ENCODE measurements around the gene STIMATE.

DNA sequence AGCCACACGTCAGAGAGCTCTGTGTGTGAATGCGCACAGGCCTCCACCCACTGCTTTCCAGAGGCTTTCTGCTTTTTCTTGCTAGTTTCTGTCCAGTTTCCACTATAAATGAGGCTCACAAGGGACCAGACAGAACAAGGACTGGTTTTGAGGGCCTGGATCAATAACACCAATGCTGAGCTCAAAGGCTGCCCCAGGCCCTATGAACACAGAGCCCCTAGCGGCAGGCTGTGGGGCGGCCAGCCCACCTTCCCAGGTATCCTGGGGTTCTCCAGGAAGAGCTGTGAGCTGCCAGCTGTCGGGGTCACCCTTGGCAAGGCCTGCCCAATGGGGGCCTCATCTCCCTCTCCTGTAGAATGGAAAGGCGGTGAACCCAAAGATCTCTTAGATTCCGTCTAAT, 104.9 kb downstream of the STIMATE start:
- TF ChIP-seq USF1 (IDR thresholded peaks at IDR 0.05; ENCODE audit: borderline replicate concordance, extremely low read length, insufficient read depth, low read depth, low read length) (no peak), ESRRA (IDR thresholded peaks at IDR 0.05; ENCODE audit: low read length) (no peak), POLR2A (IDR thresholded peaks at IDR 0.05; ENCODE audit: low read depth, low read length) (no peak), RBBP5 (conservative IDR thresholded peaks at IDR 0.05) (no peak), ELK1 (IDR thresholded peaks at IDR 0.05; ENCODE audit: low read depth, low read length) (no peak), CEBPB (IDR thresholded peaks at IDR 0.05; ENCODE audit: borderline replicate concordance in 1 of 2, low read depth in 2 of 2, low read length in 2 of 2) (no peak), DPF2 (IDR thresholded peaks at IDR 0.05) (no peak), ATF7 (IDR thresholded peaks at IDR 0.05; ENCODE audit: low read depth) (no peak), POLR2AphosphoS5 (IDR thresholded peaks at IDR 0.05; ENCODE audit: low read length) (no peak), RAD21 (IDR thresholded peaks at IDR 0.05; ENCODE audit: insufficient read depth, low read depth, low read length) (no peak), CHD2 (IDR thresholded peaks at IDR 0.05; ENCODE audit: borderline replicate concordance, low read depth, low read length) (no peak), TAF1 (IDR thresholded peaks at IDR 0.05; ENCODE audit: borderline replicate concordance, low read depth, low read length) (no peak)
- TF ChIP-seq, protein P1, sequence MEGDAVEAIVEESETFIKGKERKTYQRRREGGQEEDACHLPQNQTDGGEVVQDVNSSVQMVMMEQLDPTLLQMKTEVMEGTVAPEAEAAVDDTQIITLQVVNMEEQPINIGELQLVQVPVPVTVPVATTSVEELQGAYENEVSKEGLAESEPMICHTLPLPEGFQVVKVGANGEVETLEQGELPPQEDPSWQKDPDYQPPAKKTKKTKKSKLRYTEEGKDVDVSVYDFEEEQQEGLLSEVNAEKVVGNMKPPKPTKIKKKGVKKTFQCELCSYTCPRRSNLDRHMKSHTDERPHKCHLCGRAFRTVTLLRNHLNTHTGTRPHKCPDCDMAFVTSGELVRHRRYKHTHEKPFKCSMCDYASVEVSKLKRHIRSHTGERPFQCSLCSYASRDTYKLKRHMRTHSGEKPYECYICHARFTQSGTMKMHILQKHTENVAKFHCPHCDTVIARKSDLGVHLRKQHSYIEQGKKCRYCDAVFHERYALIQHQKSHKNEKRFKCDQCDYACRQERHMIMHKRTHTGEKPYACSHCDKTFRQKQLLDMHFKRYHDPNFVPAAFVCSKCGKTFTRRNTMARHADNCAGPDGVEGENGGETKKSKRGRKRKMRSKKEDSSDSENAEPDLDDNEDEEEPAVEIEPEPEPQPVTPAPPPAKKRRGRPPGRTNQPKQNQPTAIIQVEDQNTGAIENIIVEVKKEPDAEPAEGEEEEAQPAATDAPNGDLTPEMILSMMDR (IDR thresholded peaks at IDR 0.05 in 2 of 3, conservative IDR thresholded peaks at IDR 0.05 in 1 of 3; ENCODE audit: control insufficient read depth in 2 of 3, extremely low read depth in 1 of 3, insufficient read depth in 1 of 3, low read depth in 3 of 3, low read length in 3 of 3), result no peak
- TF ChIP-seq, protein P2, sequence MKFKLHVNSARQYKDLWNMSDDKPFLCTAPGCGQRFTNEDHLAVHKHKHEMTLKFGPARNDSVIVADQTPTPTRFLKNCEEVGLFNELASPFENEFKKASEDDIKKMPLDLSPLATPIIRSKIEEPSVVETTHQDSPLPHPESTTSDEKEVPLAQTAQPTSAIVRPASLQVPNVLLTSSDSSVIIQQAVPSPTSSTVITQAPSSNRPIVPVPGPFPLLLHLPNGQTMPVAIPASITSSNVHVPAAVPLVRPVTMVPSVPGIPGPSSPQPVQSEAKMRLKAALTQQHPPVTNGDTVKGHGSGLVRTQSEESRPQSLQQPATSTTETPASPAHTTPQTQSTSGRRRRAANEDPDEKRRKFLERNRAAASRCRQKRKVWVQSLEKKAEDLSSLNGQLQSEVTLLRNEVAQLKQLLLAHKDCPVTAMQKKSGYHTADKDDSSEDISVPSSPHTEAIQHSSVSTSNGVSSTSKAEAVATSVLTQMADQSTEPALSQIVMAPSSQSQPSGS (IDR thresholded peaks at IDR 0.05; ENCODE audit: low read length), result no peak

Measured in GM12878 (cell line).